NB4 (cell line): ENCODE results near the gene GFM2.

Source experiments
- MYC ChIP-seq: IDR thresholded peaks from 2 replicates; pipeline ENCODE4 v1.6.1; 2011; ENCODE audit warnings: low read depth, low read length
- POLR2A ChIP-seq: IDR thresholded peaks from 2 replicates; pipeline ENCODE4 v1.6.1; 2011; ENCODE audit warnings: mild to moderate bottlenecking; ENCODE audit not compliant: insufficient read length; ENCODE audit errors: extremely low read depth
- TF ChIP-seq, protein P1 (sequence below): IDR thresholded peaks from one replicate; pipeline ENCODE4 v1.5.1; 2012; ENCODE audit warnings: low read depth, low read length
- TF ChIP-seq, protein P2 (sequence below): IDR thresholded peaks from 2 replicates; pipeline ENCODE4 v1.6.1; 2011; ENCODE audit warnings: low read depth, low read length

DNA sequence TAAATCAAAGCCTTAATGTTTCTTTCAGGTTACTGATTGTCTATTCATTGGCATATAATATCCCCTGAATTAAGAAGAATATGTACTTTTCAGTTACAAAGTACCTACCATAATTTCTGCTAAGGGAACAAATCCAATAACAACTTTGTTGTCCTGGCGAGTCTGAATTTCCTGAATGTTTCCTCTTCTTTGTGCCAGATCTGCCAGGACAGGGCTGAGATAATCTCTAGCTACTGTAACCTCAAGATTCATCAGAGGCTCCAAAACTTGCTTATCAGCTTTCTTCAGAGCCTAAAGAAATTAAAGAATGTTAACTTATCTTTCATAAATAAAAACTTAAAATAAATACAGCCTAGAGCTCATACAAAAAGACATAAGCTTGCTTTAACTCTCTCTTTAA, 44.6 kb downstream of the GFM2 start:
- TF ChIP-seq, protein P1, sequence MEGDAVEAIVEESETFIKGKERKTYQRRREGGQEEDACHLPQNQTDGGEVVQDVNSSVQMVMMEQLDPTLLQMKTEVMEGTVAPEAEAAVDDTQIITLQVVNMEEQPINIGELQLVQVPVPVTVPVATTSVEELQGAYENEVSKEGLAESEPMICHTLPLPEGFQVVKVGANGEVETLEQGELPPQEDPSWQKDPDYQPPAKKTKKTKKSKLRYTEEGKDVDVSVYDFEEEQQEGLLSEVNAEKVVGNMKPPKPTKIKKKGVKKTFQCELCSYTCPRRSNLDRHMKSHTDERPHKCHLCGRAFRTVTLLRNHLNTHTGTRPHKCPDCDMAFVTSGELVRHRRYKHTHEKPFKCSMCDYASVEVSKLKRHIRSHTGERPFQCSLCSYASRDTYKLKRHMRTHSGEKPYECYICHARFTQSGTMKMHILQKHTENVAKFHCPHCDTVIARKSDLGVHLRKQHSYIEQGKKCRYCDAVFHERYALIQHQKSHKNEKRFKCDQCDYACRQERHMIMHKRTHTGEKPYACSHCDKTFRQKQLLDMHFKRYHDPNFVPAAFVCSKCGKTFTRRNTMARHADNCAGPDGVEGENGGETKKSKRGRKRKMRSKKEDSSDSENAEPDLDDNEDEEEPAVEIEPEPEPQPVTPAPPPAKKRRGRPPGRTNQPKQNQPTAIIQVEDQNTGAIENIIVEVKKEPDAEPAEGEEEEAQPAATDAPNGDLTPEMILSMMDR = no peak
- TF ChIP-seq, protein P2, sequence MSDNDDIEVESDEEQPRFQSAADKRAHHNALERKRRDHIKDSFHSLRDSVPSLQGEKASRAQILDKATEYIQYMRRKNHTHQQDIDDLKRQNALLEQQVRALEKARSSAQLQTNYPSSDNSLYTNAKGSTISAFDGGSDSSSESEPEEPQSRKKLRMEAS = no peak
- no peak for TF ChIP-seq MYC
- no peak for TF ChIP-seq POLR2A
